ENCODE results near the gene ZNF214. TPM values are rescaled to one million over a fixed set of nuclear protein-coding genes. Genes with fewer than 3 reads are reported as not detected.

Gene ZNF214
- total and polyA plus RNA-seq, 2 donors from 2014 or later = 3.2 to 5.9 TPM

DNA sequence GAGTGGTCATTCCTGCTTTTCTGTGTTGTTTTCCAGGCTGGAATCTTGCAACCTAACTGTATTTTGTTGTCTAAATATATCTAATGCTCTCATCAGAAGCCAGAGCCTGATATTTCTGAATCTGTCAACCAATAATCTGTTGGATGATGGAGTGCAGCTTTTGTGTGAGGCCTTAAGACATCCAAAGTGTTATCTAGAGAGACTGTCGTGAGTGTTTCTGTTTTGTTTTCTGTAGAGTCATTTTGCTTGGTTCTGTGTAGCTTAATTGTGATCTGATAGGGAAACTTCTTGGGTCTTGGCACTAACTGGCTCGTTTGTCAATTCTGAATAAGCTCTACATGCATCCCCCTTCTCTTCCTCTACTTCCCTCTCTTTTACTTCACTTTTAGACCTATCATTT is 37.5 kb upstream of the ZNF214 start:
- Histone ChIP-seq H3K9me3 (ENCODE audit: control insufficient read depth in 2 of 3, insufficient read depth in 1 of 3, low read length in 3 of 3) (no peaks in the 10 kb centered on the region), H3K4me1 (ENCODE audit: control insufficient read depth in 2 of 3, insufficient read depth in 2 of 3, low read depth in 1 of 3, low read length in 3 of 3) (no peaks in the 10 kb centered on the region), H3K9ac (ENCODE audit: low read length in 3 of 3) (no peak overlapping the region), H3K4me3 (ENCODE audit: low read length in 3 of 3) (no peak overlapping the region), H3K36me3 (ENCODE audit: control insufficient read depth in 2 of 3, insufficient read depth in 3 of 3, low read length in 3 of 3) (no peaks in the 10 kb centered on the region), H3K27me3 (ENCODE audit: control insufficient read depth, insufficient read depth, low read length) (no peaks in the 10 kb centered on the region), H3K27ac (ENCODE audit: low read depth in 2 of 2, low read length in 2 of 2) (no peak overlapping the region)
- TF ChIP-seq, protein P1, sequence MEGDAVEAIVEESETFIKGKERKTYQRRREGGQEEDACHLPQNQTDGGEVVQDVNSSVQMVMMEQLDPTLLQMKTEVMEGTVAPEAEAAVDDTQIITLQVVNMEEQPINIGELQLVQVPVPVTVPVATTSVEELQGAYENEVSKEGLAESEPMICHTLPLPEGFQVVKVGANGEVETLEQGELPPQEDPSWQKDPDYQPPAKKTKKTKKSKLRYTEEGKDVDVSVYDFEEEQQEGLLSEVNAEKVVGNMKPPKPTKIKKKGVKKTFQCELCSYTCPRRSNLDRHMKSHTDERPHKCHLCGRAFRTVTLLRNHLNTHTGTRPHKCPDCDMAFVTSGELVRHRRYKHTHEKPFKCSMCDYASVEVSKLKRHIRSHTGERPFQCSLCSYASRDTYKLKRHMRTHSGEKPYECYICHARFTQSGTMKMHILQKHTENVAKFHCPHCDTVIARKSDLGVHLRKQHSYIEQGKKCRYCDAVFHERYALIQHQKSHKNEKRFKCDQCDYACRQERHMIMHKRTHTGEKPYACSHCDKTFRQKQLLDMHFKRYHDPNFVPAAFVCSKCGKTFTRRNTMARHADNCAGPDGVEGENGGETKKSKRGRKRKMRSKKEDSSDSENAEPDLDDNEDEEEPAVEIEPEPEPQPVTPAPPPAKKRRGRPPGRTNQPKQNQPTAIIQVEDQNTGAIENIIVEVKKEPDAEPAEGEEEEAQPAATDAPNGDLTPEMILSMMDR (IDR thresholded peaks at IDR 0.05; ENCODE audit: borderline replicate concordance, extremely low read depth, insufficient read depth) = no peak
- intact Hi-C loops (cut with DNase I) = no loop called here
- FAIRE-seq (no peak), DNase-seq (no peak)

DNA sequence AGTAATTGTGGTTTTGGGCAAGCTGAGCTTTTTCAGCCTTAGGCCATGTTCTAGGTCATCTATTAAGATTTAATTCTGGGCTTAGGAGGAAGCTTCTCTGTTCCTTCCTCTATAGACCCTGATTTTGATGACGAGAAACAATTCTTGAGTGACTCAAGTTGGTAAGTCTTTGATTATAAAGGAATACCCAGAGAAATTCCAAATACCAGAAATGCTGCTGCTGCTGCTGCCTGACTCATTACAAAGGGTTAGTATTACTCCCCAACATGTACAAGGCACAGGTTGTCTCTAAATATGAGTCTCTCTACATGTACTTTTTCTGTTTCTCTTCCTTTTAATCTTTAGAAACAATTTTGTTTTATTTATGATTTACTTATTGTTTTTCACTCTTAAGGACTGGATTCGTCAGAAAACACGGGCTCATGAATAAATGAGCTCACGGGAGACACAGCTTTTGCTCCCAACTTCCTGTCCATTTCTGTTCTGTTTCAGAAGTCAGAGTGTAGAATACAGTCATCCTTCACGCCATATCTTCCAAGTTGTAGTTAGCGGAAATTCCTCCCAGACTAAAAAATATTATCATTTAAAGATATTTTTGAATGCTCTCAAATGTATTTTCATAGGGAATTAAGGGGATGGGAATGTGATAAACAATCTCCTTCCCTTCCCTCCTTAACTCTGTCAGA is 36.8 kb upstream of the ZNF214 start:
- intact Hi-C loops (cut with DNase I) = no loop called here
- no peaks in the 10 kb centered on the region for H3K36me3 ChIP-seq (ENCODE audit: control insufficient read depth in 2 of 3, insufficient read depth in 3 of 3, low read length in 3 of 3)
- no peak overlapping the region for H3K27ac ChIP-seq (ENCODE audit: low read depth in 2 of 2, low read length in 2 of 2)
- no peak for DNase-seq
- no peaks in the 10 kb centered on the region for H3K4me1 ChIP-seq (ENCODE audit: control insufficient read depth in 2 of 3, insufficient read depth in 2 of 3, low read depth in 1 of 3, low read length in 3 of 3)
- no peak for FAIRE-seq
- no peak overlapping the region for H3K9ac ChIP-seq (ENCODE audit: low read length in 3 of 3)
- no peaks in the 10 kb centered on the region for H3K9me3 ChIP-seq (ENCODE audit: control insufficient read depth in 2 of 3, insufficient read depth in 1 of 3, low read length in 3 of 3)
- TF ChIP-seq, protein P1 (IDR thresholded peaks at IDR 0.05; ENCODE audit: borderline replicate concordance, extremely low read depth, insufficient read depth) = no peak
- no peaks in the 10 kb centered on the region for H3K27me3 ChIP-seq (ENCODE audit: control insufficient read depth, insufficient read depth, low read length)
- H3K4me3 ChIP-seq (ENCODE audit: low read length in 3 of 3) = no peak overlapping the region

DNA sequence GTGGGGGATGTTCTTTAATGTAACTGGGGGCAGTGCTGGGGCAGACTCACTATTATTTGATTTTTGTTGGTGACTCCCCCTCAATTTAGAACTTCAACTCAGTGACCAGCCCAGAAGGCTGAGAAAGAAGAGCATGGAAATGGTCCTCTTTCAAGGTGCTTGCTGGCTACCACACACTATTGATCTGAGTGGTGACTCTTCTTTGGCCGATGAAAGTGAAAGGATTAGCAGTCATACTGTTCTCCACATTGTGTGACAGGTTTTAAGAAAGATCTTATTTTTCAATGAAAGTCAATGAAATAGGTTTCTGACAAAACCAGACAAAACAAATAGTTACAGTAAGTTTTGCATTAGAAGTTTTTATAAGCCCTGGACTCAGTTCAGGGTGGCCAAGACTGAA is 30.0 kb upstream of the ZNF214 start:
- Histone ChIP-seq H3K9ac (ENCODE audit: low read length in 3 of 3) (no peak overlapping the region), H3K4me1 (ENCODE audit: control insufficient read depth in 2 of 3, insufficient read depth in 2 of 3, low read depth in 1 of 3, low read length in 3 of 3) (no peaks in the 10 kb centered on the region), H3K36me3 (ENCODE audit: control insufficient read depth in 2 of 3, insufficient read depth in 3 of 3, low read length in 3 of 3) (no peaks in the 10 kb centered on the region), H3K4me3 (ENCODE audit: low read length in 3 of 3) (no peak overlapping the region), H3K27ac (ENCODE audit: low read depth in 2 of 2, low read length in 2 of 2) (no peak overlapping the region), H3K9me3 (ENCODE audit: control insufficient read depth in 2 of 3, insufficient read depth in 1 of 3, low read length in 3 of 3) (no peaks in the 10 kb centered on the region), H3K27me3 (ENCODE audit: control insufficient read depth, insufficient read depth, low read length) (no peaks in the 10 kb centered on the region)
- TF ChIP-seq, protein P1 (IDR thresholded peaks at IDR 0.05; ENCODE audit: borderline replicate concordance, extremely low read depth, insufficient read depth) = no peak
- FAIRE-seq (no peak), DNase-seq (no peak)
- intact Hi-C loops (cut with DNase I) = no loop called here
